T follicular helper cell (primary cell): ENCODE results near the gene GNG12.
"Not testable (repeated sequence)": the region's sequence is repeated elsewhere in the genome, so short reads cannot be mapped to it uniquely, and the experiment has no call there.

Experiments used
- DNase-seq: peaks from one replicate; pipeline ENCODE4 v3.0.0-alpha.2; 2020; ENCODE audit warnings: low read depth

Gene GNG12

DNA sequence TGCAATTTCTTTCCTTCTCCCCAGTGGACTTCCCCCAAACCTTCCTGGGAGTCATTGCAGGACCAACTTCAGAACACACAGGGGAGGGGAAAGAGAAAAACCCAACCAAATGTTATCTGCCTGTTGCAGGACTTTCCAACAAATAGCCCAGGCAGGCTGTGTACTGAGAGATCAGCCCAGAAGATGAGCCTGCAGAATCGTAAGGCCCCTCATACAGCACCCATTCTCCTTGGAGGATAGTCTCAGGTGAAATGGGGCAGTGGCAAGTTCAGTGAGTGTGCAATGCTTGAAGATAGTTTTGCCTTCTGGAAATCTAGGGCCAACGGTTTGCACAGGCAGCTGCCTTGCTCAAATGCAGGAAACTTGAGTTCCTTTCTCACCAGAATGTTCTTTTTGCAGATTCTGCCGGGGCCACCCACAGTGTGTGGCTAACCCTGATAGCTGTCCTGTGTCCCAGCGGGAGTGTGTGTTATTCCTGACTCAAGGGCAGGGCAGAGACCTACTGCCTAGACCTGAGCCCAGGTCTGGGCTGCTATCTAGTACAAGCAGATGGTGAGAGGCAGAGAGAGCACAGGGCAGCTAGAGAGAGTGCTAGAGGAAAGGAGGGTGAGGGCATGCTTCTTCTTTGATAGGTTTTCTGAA, 99.5 kb downstream of the GNG12 start:
- DNase-seq: no peak

DNA sequence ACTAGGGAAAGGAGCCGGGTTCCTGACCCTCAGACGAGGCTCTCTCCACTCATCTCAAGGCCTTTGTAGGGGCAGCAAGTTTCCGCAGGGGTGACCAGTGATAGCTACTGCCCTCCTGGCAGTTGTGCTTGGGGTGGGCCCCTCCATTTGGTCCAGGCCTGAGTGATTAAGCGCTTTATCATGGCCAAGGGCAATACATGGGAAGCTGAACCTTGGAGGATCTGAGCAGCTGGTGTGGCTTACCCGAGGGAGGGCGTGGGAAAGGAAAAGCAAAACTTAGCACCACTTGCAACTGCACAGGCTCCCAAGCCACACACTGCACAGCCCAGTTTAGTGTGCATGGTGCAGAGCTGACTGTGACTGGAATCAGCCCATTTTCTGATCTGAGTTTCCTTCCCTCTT, 100.5 kb downstream of the GNG12 start:
- no peak for DNase-seq

DNA sequence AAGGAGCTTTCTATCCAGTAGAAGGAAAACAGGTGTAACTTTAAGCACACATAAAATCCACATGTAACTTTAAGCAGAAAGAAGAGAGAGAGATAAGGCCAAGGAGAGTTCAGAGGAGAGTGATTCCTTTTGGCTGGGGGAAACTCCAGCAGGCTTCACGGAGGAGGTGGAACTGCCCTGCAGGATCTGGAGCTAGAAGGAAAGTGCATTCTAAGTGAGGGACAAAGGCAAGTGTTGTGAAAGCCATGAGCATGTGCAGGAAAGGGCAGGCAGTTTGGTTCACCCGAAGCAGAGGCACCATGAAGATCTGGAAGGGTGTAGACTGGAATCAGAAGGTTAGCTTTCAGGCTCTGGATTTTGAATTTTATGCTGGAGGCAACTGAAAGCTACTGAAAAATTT, 101.9 kb downstream of the GNG12 start:
- no peak for DNase-seq

DNA sequence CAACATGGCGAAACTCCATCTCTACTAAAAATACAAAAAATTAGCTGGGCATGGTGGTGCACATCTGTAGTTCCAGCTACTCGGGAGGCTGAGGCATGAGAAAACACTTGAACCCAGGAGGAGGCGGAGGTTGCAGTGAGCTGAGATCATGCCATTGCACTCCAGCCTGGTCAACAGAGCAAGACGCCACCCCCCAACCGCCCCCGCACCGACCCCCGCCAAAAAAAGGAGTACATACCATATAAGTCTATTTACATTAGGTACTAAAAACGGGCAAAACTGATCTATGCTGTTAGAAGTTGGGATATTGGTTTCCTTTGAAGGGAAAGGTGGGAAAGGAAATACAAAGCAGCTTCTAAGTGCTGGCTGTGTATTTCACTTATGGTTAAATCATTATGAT, 103.0 kb downstream of the GNG12 start:
- DNase-seq: not testable (repeated sequence)

DNA sequence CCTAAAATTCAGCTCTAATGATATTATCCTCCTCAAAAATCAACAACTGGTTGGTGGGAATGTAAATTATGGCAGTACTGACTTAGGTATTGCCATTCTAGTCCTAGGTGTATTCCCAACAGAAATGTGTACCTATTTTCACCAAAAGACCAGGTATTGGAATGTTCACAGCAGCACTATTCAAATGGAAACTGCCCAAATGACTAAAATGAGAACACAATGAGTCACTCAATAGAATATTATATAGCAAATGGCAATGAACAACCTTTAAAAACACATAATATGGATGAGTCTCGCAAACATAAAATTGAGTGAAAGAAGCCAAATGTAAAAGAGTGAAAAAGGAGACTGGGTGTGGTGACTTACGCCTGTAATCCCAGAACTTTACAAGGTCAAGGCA, 103.4 kb downstream of the GNG12 start:
- no peak for DNase-seq

DNA sequence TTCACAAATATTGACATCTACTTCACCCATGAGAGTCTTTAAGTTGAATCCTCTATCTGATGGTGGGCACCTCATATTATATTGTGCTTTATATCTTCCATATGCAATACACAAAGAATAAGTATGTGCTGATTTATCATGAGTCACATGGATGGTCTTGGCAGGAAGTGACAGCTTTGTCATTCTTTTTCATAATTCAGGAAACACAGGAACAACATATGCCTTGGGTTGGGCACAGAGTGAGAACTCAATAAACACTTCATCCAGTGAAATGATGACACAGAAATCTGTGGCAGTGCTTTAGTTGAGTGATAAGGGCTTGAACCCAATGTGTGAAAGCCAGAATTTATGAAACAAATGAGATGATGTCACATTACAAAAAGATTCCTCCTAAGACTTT, 107.0 kb downstream of the GNG12 start:
- no peak for DNase-seq

DNA sequence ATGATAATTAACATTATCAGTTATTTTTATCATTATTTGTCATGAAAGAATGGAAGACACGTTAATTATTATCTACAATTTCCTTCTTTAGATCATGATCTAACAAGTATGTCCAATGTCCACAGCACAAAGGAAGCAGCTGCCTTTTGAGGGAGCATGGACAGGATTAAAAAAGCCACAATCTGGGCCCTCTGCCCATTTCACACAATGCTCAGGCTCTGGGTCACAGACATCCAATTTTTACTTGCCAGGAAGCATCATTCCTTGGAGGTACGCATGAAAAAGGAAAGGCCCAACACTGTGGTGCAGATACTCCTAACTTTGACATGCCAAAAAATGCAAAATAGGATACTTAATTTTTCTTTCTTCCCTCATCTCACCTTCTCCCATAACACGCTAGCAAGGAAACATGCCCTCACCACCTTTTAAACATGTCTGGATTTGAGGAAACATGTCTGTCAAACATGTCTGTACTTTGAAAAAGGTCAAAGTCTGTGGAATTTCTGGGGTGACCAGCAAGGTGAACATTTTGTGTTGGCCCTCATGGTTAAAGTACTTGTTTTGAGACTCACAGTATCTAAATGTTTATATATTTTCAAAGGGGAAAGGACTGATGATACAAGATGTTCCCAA, 108.2 kb downstream of the GNG12 start:
- DNase-seq: no peak

DNA sequence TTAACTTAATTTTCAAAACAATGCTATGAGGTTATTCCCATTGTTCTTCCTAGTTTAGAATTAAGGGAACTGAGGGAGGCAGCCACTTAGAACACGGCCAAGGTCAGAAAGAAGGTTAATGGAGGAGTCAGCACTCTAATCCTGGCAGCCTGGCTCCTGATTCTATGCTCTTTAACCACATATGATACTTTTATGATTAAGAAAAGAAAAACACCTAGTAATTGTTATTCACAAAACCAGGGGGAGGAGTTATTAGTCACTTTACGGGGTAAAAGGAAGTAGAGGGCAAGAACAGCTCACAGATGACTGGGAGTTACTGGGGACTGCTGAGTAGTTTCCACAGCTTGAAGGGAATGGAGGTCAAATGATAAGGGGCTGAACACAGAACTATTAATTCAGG, 109.6 kb downstream of the GNG12 start:
- no peak for DNase-seq

DNA sequence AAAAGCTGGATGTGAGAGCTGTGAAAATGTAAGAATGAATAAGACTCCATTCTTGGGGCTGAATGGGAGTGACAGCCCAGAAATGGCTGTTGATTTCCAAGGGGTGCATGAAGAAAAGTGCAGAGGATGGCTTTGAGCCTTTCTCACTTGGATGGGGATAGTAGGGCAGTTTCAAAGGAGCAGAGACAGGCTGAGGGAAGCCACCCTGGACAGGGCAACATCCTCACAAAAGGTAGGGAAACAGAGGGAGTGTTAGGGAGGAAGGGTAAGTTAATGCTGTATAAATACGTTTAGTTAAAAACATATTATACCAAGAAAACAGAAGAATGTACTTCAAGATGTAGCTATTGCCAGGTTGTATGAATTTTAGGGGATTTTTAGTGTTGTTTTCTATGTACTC, 110.1 kb downstream of the GNG12 start:
- no peak for DNase-seq

DNA sequence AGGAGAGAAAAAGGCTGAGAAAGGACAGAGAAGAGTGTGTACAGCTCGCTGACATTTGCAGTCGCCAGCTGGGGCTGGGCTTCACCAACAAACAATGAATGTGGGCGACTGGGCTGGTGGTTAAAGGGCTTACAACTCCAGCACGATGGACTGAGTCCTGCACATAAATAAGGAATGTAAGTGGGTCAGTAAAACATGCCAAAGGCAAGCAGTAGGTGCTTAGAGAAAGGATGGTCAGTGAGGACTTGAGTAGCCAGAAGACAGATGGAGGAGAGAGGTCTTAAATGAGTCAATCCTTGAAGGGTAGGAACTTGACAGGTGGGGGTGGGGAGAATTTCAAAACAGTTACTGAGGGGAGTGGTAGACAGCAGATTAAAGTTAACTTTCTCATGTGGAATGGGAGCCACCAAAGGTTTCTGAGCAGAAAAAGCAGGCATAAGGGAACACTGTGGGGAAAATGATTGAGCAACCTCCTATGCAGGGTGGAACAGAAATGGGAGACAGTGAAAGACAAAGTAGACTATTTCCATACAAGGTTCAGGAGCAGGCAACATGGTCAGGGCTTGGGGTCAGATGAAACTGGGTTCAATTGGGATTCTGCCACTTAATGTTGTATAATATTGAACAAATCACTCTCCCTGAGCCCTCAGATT, 110.8 kb downstream of the GNG12 start:
- no peak for DNase-seq

DNA sequence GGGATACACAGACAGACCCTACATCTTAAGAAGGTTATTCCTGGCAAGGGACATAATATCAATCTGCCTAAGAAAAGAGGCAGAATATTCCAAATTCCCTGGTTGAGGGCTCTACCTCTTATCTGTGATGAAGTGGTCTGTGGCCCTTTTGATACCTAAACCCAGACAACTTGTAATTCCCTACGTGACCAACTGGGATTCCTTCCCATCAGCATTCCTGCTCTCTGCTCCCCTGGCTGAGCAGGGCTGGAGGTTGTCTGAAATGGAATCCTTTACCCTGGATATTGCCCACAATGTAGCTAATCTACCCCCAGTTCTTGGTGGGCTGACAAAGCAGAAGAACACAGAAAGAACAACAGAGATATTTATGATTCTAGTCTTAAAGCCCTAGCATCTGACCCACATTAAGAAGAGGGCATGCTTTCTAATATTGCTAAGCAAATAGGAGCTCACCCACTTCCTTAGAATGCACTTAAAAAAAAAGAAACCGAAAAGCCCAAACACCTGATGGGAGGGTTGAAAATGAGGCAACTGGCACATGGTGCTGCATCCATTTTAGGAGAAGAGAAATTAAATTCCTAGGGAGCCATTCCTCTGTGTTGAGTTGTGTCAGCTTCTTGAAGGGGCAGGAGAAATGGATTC, 111.5 kb downstream of the GNG12 start:
- no peak for DNase-seq

DNA sequence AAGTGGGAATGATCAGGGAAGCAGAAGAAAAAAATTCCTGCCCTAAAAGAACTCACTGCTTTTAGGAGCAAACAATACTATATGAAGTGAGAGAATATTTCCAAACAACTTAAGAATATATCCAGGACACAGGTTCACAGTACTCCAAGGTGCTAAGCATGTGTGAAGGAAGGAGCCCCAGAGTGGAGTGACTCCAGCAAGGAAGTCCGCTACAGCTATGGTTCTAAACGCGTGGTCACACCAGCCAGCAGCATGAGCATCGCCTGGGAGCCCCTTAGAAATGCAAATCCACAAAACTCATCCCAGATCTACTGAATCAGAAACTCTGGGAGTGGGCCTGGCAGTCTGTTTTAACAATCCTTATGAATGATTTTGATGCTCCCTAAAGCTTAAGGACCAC, 112.2 kb downstream of the GNG12 start:
- DNase-seq: no peak

DNA sequence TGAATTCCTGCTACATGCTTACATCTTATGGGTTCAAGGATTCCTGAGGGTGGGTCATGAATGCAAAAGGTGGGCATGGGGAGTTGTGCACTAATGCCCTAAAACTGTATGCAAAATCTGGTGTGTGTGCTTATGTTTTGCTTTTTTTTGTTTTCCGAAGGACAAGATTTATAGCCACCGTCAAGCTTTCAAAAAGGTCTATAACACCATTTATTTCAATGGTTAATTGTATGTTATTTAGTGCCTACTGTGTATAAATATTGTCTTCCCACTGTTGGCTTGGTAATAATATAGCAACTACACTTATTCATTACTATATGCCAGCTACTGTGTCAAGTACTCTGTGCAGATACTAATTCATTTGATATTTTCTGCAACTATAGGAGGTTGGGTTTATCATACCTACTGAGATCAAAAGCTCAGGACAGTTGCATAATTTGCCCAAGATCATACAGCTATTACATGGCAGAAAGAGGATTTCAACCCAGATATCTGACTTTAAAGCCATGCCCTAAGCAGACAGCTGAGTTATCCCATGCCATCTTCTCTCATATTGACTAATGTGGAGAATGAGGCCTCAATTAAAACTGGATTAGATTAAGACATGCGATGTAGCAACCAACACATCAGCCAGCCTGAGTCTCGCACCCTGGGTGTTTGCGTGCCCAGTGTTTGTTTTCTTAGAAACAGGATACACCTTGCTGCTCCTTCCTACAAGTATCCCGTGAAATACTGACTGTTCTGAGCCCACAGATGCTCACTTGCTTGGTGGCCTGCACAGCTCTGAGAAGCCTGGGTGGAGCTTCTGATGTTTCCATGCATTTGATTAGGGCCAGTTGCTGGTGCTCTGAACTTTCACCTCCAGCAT, 113.7 kb downstream of the GNG12 start:
- no peak for DNase-seq

DNA sequence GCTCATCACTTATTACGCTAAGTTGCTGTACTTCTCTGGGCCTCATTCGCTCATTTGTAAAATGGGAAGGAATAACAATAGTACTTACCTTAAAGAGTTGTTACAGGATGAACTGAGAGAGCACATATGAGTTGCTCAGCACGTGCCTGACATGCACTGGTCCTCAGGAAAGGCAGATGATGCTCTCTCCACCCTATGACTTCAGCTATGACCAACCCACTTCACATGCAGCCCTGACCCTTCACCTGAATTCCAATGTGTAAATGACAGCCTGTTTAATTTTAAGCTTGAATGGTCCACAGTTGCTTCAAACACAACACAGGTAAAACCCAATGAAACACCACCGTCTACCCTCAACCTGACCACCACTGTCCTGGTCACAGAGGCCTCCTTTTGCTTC, 115.4 kb downstream of the GNG12 start:
- DNase-seq: no peak

DNA sequence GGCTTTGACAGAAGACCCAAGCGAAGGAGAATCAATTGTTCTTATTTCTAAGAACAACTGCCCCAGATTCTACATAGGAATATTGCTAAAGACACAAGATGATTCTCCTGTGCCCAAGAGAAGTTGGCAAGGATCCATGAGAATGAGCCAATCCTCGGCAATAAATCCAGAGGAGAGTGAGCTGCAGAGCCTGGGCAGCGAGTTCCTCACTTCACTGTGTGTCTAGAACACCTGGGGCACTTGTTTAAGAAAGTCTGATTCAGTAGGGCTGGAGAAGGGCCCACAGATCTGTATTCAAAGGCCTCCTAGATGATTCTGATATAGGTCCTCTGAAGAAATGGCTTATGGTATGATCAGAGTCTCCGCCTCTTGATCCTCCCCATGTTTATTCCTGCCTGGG, 116.5 kb downstream of the GNG12 start:
- no peak for DNase-seq

DNA sequence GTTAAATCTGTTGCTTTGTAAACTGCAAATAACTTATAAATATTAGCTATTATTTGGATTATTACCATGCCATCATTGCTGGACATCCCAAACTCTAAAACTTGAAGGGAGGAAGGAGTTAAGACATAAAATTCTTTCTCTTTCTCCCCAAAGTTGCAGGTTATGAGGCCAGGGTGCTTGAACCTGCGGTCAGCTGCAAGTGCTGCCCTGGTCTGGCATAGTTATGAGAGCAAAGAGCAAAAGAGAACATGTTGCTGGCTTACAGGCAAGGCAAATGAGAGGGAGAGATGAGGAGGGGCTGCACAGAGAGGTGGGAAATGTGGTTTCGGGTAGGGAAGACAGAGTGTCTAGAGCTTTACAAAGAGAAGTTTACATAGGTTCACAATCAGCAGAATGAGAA, 117.4 kb downstream of the GNG12 start:
- no peak for DNase-seq

DNA sequence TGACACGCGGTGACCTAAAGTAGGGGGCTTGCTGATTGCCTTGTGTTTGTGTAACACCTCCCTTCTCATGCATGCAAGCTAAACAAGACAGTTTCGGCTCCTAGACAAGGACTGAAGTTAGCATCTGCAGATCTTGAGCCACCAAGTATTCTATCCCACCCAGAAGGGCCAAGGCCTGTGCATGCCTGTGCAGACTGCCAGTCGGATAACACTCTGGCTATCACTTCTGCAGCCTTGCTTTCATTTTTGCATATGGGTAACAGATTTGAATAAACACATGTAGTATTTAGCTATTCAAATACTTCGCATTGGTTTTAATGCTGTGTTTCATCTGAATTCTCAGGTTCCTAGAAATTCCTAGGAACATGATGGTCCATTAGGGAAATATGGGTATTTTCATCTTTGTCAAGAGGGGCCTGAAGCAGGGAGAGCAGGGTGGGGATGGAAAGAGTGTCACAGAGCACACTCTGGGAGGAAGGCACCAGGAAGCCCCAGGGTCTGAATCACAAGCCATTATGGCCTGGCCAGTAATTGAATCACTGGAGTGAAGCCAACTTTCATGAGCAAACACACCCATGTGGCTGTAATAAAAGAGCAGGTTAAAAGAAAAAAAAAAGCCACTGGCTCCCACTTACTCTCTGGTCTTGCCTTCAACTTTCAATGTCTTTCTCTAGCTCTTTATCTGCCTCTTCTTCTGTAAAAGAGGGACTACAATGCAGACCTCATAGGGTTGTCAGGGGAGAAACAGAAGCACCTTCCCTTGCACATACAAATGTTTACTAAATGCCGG, 120.0 kb downstream of the GNG12 start:
- DNase-seq: no peak

DNA sequence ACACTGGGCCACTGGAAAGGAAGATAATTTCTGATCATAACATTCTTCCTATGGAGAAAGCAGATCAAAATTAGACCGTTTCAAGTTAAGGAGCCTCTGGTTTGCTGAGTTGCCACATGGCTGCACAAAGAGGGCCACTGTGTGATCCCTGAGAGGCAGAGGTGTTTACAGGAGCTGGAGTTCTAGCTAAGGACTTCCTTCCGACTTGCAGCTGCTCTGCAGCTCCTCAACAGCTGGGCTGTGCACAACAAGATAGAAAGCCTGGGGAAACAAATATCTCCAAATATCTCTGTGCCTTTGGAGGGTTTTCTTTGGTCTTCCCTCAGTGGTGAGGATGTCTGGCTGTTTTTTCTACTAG, 121.4 kb downstream of the GNG12 start:
- DNase-seq: no peak

DNA sequence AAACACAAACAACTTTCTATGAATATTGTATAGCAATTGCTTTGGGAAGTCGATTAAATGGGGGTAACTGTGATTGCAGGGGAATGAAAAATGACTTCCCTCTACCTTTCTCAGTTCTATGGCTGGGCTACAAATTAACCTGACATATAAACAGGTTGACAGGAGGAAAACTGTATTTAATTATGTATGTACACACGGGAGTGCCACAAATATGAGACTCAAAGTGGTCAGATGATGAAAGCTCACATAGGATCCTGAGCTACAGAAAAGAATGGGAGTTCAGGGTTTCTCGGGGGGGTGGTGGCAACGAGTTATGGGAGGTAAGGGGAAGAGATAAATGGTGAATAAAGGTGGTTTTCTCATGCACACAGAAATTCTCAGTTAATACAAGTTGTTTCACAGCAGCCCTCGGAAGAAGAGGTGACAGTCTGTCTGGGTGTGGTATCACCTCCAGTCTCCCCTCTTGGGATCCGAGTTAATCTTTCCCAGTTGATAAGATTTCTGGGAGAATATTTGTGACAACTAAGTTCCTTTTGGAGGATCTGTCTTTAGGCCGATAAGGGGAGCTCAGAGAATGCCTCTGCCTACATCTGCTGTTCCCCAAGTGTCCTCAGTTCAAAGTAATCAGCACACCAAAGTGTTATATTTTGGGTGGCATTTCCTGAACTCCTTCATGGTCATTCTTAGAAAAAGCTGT, 122.0 kb downstream of the GNG12 start:
- DNase-seq: no peak

DNA sequence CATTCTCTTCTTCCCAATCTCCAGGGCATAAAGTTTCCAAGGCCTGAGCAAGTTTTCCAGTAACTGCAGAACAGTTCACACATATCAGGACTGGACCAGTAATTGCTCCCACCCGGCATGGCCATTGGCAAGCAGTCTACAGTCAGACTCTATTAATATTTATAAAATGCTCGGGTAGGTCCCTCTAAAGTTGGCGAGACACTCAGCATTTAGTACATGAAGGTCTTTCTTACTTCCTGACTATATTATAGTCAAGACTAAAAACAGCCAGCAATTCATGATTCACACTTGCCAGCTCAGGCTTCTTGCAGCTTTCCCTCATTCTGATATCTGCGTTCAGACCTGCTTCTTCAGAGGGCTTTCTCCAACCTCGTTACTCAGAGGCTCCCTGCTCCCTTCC, 122.8 kb downstream of the GNG12 start:
- no peak for DNase-seq

DNA sequence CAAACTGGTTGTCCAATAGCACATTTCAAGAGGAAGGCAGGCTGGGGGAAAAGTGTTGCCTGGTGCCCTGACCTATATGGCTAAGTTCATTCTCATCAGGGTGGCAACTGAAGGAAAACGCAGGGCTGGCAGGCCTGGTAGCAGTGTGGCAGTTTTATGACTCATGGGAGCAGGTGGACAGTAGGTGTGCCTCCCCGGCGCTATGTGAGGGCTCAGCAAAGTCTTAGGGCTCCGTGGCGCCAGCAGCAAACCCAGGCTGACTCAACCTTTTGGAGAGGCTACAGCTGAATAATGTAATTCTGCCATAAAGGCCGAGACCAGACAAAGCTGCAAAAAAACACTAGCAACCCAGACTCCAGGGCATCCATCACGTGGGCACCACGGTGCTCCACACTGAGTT, 124.7 kb downstream of the GNG12 start:
- DNase-seq: no peak
